ENCODE data around the gene DIS3.

DNA sequence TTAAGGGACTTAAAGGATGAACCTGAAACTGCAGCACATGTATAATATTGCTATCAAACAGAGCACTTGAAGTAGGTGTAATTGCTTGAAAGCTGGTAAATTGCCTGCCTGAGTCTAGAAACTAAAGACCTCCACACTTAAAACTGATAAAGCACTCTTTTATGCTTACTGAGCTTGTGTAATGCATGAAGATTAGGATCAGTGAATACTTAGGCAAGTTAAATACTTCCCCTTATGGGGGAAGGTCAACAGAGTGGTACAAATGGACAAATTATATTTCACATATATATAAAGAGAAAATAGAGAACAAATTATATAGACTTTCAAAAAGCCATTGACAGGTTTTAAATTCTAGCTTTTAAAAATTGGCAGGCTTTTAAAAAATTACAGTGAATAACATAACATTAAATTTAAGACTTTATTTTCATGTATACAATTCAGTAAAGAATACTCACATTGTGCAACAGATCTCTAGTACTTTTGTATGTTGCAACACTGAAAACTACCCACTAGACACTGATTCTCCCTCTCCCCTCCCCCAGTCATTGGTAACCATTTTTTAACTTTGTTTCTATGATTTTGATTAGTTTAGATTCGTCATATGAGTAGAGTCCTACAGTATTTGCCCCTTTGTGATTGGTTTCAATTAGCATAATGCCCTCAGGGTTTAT lies 24.1 kb upstream of the DIS3 start:
- TF ChIP-seq NFIC (IDR thresholded peaks at IDR 0.05) (no peak), CREB1 (IDR thresholded peaks at IDR 0.05; ENCODE audit: low read depth) (no peak), YY1 (IDR thresholded peaks at IDR 0.05; ENCODE audit: low read depth) (no peak), TCF12 (IDR thresholded peaks at IDR 0.05; ENCODE audit: low read depth) (no peak), EP300 (IDR thresholded peaks at IDR 0.05; ENCODE audit: borderline replicate concordance) (no peak)
- TF ChIP-seq, protein P1, sequence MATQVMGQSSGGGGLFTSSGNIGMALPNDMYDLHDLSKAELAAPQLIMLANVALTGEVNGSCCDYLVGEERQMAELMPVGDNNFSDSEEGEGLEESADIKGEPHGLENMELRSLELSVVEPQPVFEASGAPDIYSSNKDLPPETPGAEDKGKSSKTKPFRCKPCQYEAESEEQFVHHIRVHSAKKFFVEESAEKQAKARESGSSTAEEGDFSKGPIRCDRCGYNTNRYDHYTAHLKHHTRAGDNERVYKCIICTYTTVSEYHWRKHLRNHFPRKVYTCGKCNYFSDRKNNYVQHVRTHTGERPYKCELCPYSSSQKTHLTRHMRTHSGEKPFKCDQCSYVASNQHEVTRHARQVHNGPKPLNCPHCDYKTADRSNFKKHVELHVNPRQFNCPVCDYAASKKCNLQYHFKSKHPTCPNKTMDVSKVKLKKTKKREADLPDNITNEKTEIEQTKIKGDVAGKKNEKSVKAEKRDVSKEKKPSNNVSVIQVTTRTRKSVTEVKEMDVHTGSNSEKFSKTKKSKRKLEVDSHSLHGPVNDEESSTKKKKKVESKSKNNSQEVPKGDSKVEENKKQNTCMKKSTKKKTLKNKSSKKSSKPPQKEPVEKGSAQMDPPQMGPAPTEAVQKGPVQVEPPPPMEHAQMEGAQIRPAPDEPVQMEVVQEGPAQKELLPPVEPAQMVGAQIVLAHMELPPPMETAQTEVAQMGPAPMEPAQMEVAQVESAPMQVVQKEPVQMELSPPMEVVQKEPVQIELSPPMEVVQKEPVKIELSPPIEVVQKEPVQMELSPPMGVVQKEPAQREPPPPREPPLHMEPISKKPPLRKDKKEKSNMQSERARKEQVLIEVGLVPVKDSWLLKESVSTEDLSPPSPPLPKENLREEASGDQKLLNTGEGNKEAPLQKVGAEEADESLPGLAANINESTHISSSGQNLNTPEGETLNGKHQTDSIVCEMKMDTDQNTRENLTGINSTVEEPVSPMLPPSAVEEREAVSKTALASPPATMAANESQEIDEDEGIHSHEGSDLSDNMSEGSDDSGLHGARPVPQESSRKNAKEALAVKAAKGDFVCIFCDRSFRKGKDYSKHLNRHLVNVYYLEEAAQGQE (IDR thresholded peaks at IDR 0.05; ENCODE audit: low read depth): no peak
- TF ChIP-seq, protein P2, sequence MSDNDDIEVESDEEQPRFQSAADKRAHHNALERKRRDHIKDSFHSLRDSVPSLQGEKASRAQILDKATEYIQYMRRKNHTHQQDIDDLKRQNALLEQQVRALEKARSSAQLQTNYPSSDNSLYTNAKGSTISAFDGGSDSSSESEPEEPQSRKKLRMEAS (IDR thresholded peaks at IDR 0.05): no peak

Measured in Ishikawa (cell line).